ENCODE measurements around the gene OSBPL10.
"Not testable (repeated sequence)": the region's sequence is repeated elsewhere in the genome, so short reads cannot be mapped to it uniquely, and the experiment has no call there.

The OSBPL10 gene

GRCh38 chr3:32002561-32003368 lies 21.7 kb upstream of the OSBPL10 start:
- Mint-ChIP-seq H3K9me3 (no peaks in the 10 kb centered on the region), H3K36me3 (ENCODE audit: low read depth) (no peaks in the 10 kb centered on the region), H3K4me3 (no peak overlapping the region), H3K4me1 (peaks cover 12% of the 10 kb centered on the region), H3K27me3 (peaks cover 10% of the 10 kb centered on the region), H3K27ac (no peak overlapping the region)
- ATAC-seq (no peak), DNase-seq (no peak)

GRCh38 chr3:32000877-32001276 lies 19.8 kb upstream of the OSBPL10 start:
- no peak for DNase-seq
- no peak for ATAC-seq
- Mint-ChIP-seq H3K9me3 (no peaks in the 10 kb centered on the region), H3K36me3 (ENCODE audit: low read depth) (no peaks in the 10 kb centered on the region), H3K4me1 (peaks cover 17% of the 10 kb centered on the region), H3K27me3 (peaks cover 10% of the 10 kb centered on the region), H3K27ac (no peak overlapping the region), H3K4me3 (no peak overlapping the region)

- Mint-ChIP-seq H3K36me3 (ENCODE audit: low read depth) (no peaks in the 10 kb centered on the region), H3K9me3 (no peaks in the 10 kb centered on the region), H3K4me3 (no peak overlapping the region)
Measured at GRCh38 chr3:31999907-32000439, 18.9 kb upstream of the OSBPL10 start.

DNA sequence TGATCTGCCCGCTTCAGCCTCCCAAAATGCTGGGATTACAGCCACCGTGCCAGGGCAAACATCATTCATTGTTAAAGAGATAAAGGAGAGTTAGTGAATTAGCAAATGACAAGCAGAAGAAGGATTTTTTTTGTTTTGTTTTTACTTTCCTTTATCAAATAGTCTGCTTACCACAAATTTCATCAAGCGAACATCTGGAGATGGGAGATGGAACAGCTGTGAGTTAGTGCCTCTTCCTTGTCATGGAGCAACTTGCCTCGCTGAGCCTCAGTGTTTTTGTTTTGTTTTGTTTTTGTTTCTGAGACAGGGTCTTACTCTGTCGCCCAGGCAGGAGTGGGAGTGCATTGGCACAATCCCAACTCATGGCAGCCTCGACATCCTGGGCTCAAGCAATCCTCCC lies 16.4 kb upstream of the OSBPL10 start:
- H3K27ac Mint-ChIP-seq = no peak overlapping the region
- ATAC-seq = no peak
- H3K4me1 Mint-ChIP-seq = peaks cover 14% of the 10 kb centered on the region

More at GRCh38 chr3:31999907-32000439, 18.9 kb upstream of the OSBPL10 start:
- H3K27me3 Mint-ChIP-seq = peaks cover 10% of the 10 kb centered on the region
- DNase-seq (no peak), ATAC-seq (no peak)
- H3K4me1 Mint-ChIP-seq = peaks cover 18% of the 10 kb centered on the region
- no peak overlapping the region for H3K27ac Mint-ChIP-seq

GRCh38 chr3:31996195-31996594 lies 15.1 kb upstream of the OSBPL10 start:
- Mint-ChIP-seq H3K9me3 (peaks cover 4% of the 10 kb centered on the region), H3K27me3 (peaks cover 5% of the 10 kb centered on the region), H3K36me3 (ENCODE audit: low read depth) (peaks cover 2% of the 10 kb centered on the region), H3K4me3 (no peak overlapping the region), H3K4me1 (peaks cover 14% of the 10 kb centered on the region), H3K27ac (no peak overlapping the region)
- DNase-seq = no peak
- ATAC-seq = peak; percentile 59

More for the DNA sequence above, 16.4 kb upstream of the OSBPL10 start:
- Mint-ChIP-seq H3K27me3 (peaks cover 4% of the 10 kb centered on the region), H3K9me3 (peaks cover 1% of the 10 kb centered on the region), H3K36me3 (ENCODE audit: low read depth) (peaks cover under 1% of the 10 kb centered on the region), H3K4me3 (no peak overlapping the region)
- no peak for DNase-seq

DNA sequence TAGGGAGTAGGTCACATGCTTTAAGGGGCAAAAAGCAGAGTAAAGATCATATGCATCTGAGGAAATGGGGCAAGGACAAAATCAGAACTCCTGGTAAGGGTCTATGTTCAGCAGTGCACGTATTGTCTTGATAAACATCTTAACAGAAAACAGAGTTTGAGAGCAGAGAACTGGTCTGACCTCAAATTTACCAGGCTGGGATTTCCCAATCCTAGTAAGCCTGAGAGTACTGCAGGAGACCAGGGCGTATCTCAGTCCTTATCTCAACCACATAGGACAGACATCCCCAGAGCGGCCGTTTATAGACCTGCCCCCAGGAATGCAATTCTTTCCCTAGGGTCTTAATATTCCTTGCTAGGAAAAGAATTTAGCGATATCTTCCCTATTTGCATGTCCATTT lies 14.0 kb upstream of the OSBPL10 start:
- H3K36me3 Mint-ChIP-seq (ENCODE audit: low read depth); ATAC-seq; H3K4me3 Mint-ChIP-seq; DNase-seq; H3K9me3 Mint-ChIP-seq; H3K27ac Mint-ChIP-seq; H3K27me3 Mint-ChIP-seq: not testable (repeated sequence)
- peaks cover 14% of the 10 kb centered on the region for H3K4me1 Mint-ChIP-seq

GRCh38 chr3:31993843-31994242 lies 12.8 kb upstream of the OSBPL10 start:
- ATAC-seq = no peak
- no peak overlapping the region for H3K27ac Mint-ChIP-seq

GRCh38 chr3:31992995-31993394 lies 11.9 kb upstream of the OSBPL10 start:
- not testable (repeated sequence) for DNase-seq; ATAC-seq; H3K27me3 Mint-ChIP-seq; H3K36me3 Mint-ChIP-seq (ENCODE audit: low read depth); H3K9me3 Mint-ChIP-seq; H3K4me1 Mint-ChIP-seq; H3K27ac Mint-ChIP-seq; H3K4me3 Mint-ChIP-seq

More at GRCh38 chr3:31993843-31994242, 12.8 kb upstream of the OSBPL10 start:
- peaks cover 10% of the 10 kb centered on the region for H3K4me1 Mint-ChIP-seq
- H3K9me3 Mint-ChIP-seq = peaks cover 4% of the 10 kb centered on the region
- H3K36me3 Mint-ChIP-seq (ENCODE audit: low read depth) = peaks cover 2% of the 10 kb centered on the region
- peaks cover 5% of the 10 kb centered on the region for H3K27me3 Mint-ChIP-seq
- no peak overlapping the region for H3K4me3 Mint-ChIP-seq
- no peak for DNase-seq

DNA sequence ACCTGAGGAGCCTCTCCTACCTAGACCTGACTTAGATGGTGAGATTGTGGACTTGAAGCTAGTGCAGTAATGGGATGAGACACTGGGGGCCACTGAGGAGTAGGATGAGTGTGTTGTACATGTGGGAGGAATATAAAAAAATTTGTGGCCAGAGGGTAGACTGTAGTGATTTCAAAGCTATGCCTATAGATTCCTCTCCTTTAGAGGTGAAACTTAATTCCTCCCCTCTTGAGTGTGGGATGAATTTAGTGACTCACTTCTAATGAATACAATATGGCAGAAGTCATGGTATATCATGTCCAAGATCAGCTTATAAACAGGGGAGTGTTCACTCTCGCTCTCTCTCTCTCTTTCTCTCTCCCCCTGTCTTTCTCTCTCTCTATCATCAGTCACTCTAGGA lies 7.2 kb upstream of the OSBPL10 start:
- DNase-seq (no peak), ATAC-seq (no peak)
- Mint-ChIP-seq H3K4me1 (no peaks in the 10 kb centered on the region), H3K27me3 (peaks cover 2% of the 10 kb centered on the region), H3K9me3 (peaks cover 4% of the 10 kb centered on the region), H3K4me3 (no peak overlapping the region), H3K27ac (no peak overlapping the region), H3K36me3 (ENCODE audit: low read depth) (peaks cover 6% of the 10 kb centered on the region)

DNA sequence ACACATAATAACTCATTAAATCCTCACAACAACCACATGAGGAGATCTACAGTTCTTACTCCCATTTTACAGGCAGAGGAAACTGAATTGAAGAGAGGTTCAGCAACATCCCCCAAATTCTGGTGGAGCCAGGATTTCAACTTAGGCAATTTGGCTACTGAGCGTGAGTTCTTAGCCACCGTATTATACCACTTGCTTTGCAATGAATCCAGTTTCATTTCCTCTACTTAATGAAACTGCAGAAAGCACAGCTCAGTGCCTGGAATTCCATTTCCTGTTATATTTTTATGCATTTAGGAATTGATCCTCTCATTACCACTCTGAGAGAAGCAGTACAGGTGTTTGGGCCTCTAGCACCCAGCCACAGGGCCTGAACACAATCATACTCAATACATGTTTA lies 4.8 kb upstream of the OSBPL10 start:
- no peak for ATAC-seq
- no peaks in the 10 kb centered on the region for H3K9me3 Mint-ChIP-seq

GRCh38 chr3:31984321-31984720 lies 3.3 kb upstream of the OSBPL10 start:
- H3K27ac Mint-ChIP-seq = no peak overlapping the region
- peaks cover 13% of the 10 kb centered on the region for H3K4me1 Mint-ChIP-seq
- H3K27me3 Mint-ChIP-seq = peaks cover 24% of the 10 kb centered on the region
- H3K9me3 Mint-ChIP-seq = no peaks in the 10 kb centered on the region
- peaks cover 4% of the 10 kb centered on the region for H3K36me3 Mint-ChIP-seq (ENCODE audit: low read depth)
- no peak overlapping the region for H3K4me3 Mint-ChIP-seq
- no peak for ATAC-seq
- DNase-seq = no peak

More for the DNA sequence above, 4.8 kb upstream of the OSBPL10 start:
- Mint-ChIP-seq H3K4me3 (no peak overlapping the region), H3K27me3 (peaks cover 16% of the 10 kb centered on the region), H3K36me3 (ENCODE audit: low read depth) (peaks cover 4% of the 10 kb centered on the region), H3K4me1 (peaks cover 4% of the 10 kb centered on the region), H3K27ac (no peak overlapping the region)
- DNase-seq = no peak

- Mint-ChIP-seq H3K9me3 (no peaks in the 10 kb centered on the region), H3K4me1 (peaks cover 28% of the 10 kb centered on the region), H3K27ac (peak overlapping the region; percentile 51), H3K36me3 (ENCODE audit: low read depth) (no peaks in the 10 kb centered on the region), H3K4me3 (peak overlapping the region; percentile 81), H3K27me3 (peaks cover 45% of the 10 kb centered on the region)
- DNase-seq (peak; percentile 43), ATAC-seq (peak; percentile 48)
Measured at GRCh38 chr3:31980530-31981205, 394 bp downstream of the OSBPL10 start.

DNA sequence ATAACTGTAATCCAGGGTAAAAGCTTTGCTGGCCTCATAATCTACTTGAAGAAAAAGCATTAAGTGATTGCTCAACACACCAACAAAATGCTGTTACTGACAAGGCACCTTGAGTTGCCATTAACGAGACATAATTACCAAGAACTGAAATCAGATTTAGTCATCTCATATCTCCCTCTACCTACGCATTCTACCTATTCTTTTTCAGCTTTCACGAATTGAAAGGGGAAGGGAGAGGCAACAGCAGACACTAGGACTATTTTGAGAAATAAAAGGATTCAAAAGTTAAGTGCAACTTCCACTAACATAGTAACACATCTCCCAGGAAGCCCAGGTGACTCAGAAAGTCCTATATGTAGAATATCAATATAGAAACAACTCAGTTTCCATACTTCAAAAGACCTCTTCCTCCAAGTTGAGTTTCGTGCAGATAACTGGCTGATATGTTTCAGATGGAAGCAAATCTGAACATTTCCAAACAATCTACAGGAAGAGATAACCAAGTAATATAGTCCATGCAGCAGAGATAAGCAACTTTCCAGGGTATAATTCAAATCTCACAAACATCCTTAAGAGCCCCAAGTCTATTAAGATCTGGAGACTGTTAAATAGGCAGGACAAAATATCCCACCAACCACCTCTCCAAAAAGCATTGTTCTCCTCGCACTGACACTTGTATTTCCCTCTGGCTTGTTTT lies 1.9 kb downstream of the OSBPL10 start:
- Mint-ChIP-seq H3K4me3 (peak overlapping the region; percentile 81), H3K9me3 (no peaks in the 10 kb centered on the region), H3K27me3 (peaks cover 48% of the 10 kb centered on the region), H3K27ac (peak overlapping the region; percentile 78), H3K36me3 (ENCODE audit: low read depth) (no peaks in the 10 kb centered on the region), H3K4me1 (peaks cover 28% of the 10 kb centered on the region)
- peak; percentile 62 for ATAC-seq
- no peak for DNase-seq

DNA sequence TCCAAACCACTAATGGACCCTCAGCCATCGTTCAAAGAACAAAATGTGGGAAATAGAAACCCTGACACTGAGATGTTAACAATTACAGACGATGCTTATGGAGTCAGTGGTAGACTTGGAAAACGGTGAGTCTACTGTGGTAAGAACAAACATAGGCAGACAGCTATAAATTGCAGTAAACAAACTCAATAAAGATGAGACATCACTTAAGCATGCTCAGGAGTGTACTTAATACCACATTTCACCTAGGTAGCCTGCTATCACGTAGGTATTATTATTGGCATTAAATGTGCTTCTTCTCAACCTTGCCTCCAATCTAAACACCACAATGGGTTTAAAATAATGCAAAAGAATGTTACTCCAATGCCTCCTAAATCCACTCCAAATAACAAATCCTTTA lies 2.5 kb downstream of the OSBPL10 start:
- H3K27me3 Mint-ChIP-seq = peaks cover 48% of the 10 kb centered on the region
- DNase-seq (no peak), ATAC-seq (no peak)
- peaks cover 28% of the 10 kb centered on the region for H3K4me1 Mint-ChIP-seq
- no peak overlapping the region for H3K27ac Mint-ChIP-seq
- H3K4me3 Mint-ChIP-seq = peak overlapping the region; percentile 81
- no peaks in the 10 kb centered on the region for H3K9me3 Mint-ChIP-seq
- H3K36me3 Mint-ChIP-seq (ENCODE audit: low read depth) = no peaks in the 10 kb centered on the region
